Smooth muscle cell (in vitro differentiated cells): ENCODE measurements around the gene PKLR. TPM values are rescaled to one million over a fixed set of nuclear protein-coding genes. Genes with fewer than 3 reads are reported as not detected.
A peak's percentile ranks its signal among the peaks of the same experiment; 100 is the strongest.
"Not testable (repeated sequence)": the region's sequence is repeated elsewhere in the genome, so short reads cannot be mapped to it uniquely, and the experiment has no call there.

Experiments used
- DNase-seq: peaks from one replicate; lab custom pipeline; 2025; ENCODE audit not compliant: unreplicated experiment; lab: John Stamatoyannopoulos, UW
- H2AFZ ChIP-seq: fragments of 200-600 bp; sonication (generic); 2 replicates; pipeline ENCODE4 v1.6.0; 2016; ENCODE audit warnings: antibody characterized with exemption, low read depth, mild to moderate bottlenecking
- H3F3A ChIP-seq: fragments of 200-600 bp; sonication (generic); 2 replicates; pipeline ENCODE4 v1.6.0; 2017; ENCODE audit warnings: antibody characterized with exemption, low read depth
- H3K27ac ChIP-seq: fragments of 200-600 bp; sonication (generic); 2 replicates; pipeline ENCODE4 v1.5.1; 2016; ENCODE audit warnings: low read depth, mild to moderate bottlenecking
- H3K27me3 ChIP-seq: fragments of 200-600 bp; sonication (generic); 2 replicates; pipeline ENCODE4 v1.6.1; 2016; ENCODE audit warnings: low read depth, mild to moderate bottlenecking
- H3K36me3 ChIP-seq: fragments of 200-600 bp; sonication (generic); 2 replicates; pipeline ENCODE4 v1.5.1; 2016; ENCODE audit warnings: low read depth
- H3K4me1 ChIP-seq: fragments of 200-600 bp; sonication (generic); 2 replicates; pipeline ENCODE4 v1.5.1; 2016; ENCODE audit warnings: low read depth
- H3K4me2 ChIP-seq: fragments of 200-600 bp; sonication (generic); 2 replicates; pipeline ENCODE4 v1.6.0; 2016; ENCODE audit warnings: mild to moderate bottlenecking
- H3K4me3 ChIP-seq: fragments of 200-600 bp; sonication (generic); 2 replicates; pipeline ENCODE4 v1.5.1; 2016; ENCODE audit warnings: mild to moderate bottlenecking
- H3K79me2 ChIP-seq: fragments of 200-600 bp; sonication (generic); 2 replicates; pipeline ENCODE4 v1.6.0; 2016; ENCODE audit warnings: low read depth, mild to moderate bottlenecking
- H3K9ac ChIP-seq: fragments of 200-600 bp; sonication (generic); 2 replicates; pipeline ENCODE4 v1.6.0; 2016; ENCODE audit warnings: low read depth
- H3K9me3 ChIP-seq: fragments of 200-600 bp; sonication (generic); replicated peaks from 2 replicates; pipeline ENCODE4 v1.5.1; 2016; ENCODE audit warnings: low read depth
- H4K20me1 ChIP-seq: fragments of 200-600 bp; sonication (generic); 2 replicates; pipeline ENCODE4 v1.6.0; 2016; ENCODE audit warnings: low read depth
- CTCF ChIP-seq: fragments of 200-600 bp; sonication (generic); IDR thresholded peaks from 2 replicates; pipeline ENCODE4 v1.5.1; 2017; ENCODE audit warnings: borderline replicate concordance, mild to moderate bottlenecking, antibody characterized with exemption; ENCODE audit not compliant: insufficient read depth, poor library complexity, severe bottlenecking
- WGBS: methylation state at CpG from one replicate; pipeline ENCODE4 v1.1.7; 2016; ENCODE audit warnings: low lambda C conversion rate; 5-methylcytosine and 5-hydroxymethylcytosine counted together
- polyA plus RNA-seq: library from polyadenylated mRNA; unstranded; fragments of >200 nt; fragmentation: Nextera tagmentation; extraction: Ambion mirVana; gene quantifications from 2 replicates; pipeline ENCODE4 v1.2.1, GENCODE V29; 2016
- total RNA-seq: library from RNA; depleted of rRNA; stranded (reverse); fragments of >200 nt; gene quantifications from 2 replicates; pipeline ENCODE4 v1.2.3, GENCODE V29; 2014

PKLR gene
- total and polyA plus RNA-seq, 2 experiments from 2014 or later: not detected

DNA sequence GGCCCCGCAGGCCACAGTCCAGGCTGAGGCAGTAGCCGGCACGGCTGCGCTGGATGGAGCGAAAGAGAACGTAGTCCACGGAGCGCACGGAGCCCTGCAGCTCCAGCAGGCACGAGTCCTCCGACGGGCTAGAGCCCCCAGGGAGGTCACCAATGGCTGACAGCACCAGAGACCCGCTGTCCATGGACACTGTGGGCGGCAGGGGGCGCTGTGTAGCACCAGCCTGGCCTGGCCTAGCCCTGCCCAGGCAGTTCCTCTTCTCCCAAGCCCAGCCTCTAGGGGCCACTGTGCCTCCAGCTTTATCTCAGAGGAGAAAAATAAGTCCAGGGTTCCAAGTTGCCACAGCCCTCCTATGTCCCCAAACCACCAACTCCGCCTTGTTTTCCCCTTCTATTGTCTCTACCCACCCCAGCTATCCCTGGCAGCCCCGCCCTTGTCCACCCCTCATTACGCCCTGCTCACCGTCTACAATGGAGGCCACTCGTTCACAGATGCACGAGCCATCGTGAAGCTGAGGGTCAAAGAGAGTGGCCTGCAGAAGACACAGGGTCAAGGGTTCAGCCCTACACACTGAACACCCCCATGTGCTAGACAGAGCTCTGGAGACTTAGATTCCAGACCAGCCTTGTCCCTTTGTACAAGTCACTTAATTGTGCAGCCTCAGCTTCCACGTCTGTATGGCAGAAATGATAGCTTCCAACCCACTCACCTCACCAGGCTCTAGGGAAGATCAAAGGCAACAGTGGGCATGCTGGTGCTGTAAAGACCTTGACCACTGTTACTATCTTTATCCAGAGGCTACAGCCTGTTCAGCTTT lies 50.4 kb downstream of the PKLR start:
- Histone ChIP-seq H3K9me3 (no peaks in the 10 kb centered on the region), H3K4me3 (no peak overlapping the region), H3K4me2 (peak overlapping the region; percentile 63), H3K27me3 (no peaks in the 10 kb centered on the region), H3K79me2 (peaks cover 8% of the 10 kb centered on the region), H4K20me1 (no peaks in the 10 kb centered on the region), H3K9ac (no peak overlapping the region), H3K4me1 (peaks cover 22% of the 10 kb centered on the region), H3F3A (peaks cover 2% of the 10 kb centered on the region), H3K36me3 (no peaks in the 10 kb centered on the region), H3K27ac (no peak overlapping the region), H2AFZ (no peak overlapping the region)
- WGBS: 22% methylated on average over 23 of the region's 23 CpGs
- TF ChIP-seq CTCF: peak; percentile 98
- peak; percentile 79 for DNase-seq

DNA sequence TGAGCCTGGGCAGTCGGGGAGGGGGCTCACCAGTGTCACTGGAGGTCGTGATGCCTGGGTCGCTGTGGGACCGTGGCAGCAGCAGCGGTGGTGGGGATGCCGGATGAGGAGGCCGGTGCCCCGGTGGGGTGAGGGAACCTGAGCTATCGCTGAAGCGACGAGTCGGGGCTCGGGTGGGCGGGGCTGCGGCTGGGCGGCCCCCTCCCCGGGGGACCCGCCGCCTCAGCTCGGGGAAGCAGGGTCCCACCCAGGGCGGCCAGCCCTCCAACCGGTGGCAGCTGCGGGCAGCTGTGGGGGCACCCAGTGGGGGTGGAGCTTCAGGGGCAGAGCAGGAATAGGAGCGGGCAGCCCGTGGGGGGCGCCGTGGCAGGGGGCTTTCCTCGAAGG lies 51.0 kb downstream of the PKLR start:
- no peak overlapping the region for H3K27ac ChIP-seq
- 44% methylated on average over 12 of the region's 28 CpGs for WGBS
- DNase-seq: no peak
- H3K4me1 ChIP-seq: peaks cover 20% of the 10 kb centered on the region
- no peaks in the 10 kb centered on the region for H3K36me3 ChIP-seq
- H2AFZ ChIP-seq: no peak overlapping the region
- no peaks in the 10 kb centered on the region for H3K27me3 ChIP-seq
- peak overlapping the region; percentile 63 for H3K4me2 ChIP-seq
- peaks cover under 1% of the 10 kb centered on the region for H3F3A ChIP-seq
- H3K4me3 ChIP-seq: no peak overlapping the region
- H3K9ac ChIP-seq: no peak overlapping the region
- no peak for TF ChIP-seq CTCF
- peaks cover 8% of the 10 kb centered on the region for H3K79me2 ChIP-seq
- no peaks in the 10 kb centered on the region for H3K9me3 ChIP-seq
- H4K20me1 ChIP-seq: no peaks in the 10 kb centered on the region

DNA sequence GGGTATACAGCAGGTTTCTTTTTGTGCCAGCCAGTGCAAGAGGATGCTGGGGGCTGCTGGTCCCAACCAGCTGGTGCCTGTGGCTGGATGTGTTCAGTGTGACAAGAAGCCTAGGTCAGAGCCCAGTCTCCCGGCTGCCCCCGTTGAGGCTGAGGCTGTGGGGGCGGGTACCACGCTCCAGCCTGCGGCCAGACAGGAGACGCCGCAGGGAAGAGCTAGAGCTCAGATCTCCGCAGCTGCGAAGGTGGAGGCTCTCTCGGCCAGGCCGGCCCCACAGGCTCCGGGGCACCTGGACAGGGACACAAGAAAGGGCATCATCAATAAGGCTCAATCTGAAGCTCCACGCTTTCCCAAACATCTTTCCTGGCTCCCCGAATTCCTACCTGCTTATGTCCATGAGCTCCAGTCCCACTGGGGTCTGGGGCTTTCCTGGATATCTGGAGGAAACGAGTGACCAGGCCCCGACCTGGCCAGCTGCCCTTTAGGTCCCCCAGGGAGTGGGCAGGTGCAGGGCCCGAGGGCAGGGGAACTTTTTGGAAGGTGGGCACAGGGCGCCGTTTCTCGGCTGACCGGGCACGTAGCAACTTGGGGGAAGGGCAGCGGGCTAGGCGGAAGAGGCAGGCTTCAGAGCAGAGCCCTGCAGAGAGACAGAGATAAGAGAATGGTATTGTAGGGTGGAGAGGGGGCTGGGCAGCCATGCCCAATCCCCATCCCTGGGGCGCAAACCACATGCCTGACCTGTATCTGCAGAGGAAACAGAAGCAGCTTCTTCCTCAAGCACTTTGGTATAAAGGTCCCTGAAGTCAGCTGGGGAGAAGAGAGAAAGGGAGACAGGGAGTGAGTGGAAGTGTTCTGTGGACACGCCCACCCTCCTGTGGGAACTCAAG lies 53.3 kb downstream of the PKLR start:
- DNase-seq: no peak
- 97% methylated on average over 26 of the region's 26 CpGs for WGBS
- H3K4me2 ChIP-seq: no peak overlapping the region
- no peak overlapping the region for H3K27ac ChIP-seq
- no peaks in the 10 kb centered on the region for H3K27me3 ChIP-seq
- peaks cover 12% of the 10 kb centered on the region for H3F3A ChIP-seq
- no peaks in the 10 kb centered on the region for H3K36me3 ChIP-seq
- H2AFZ ChIP-seq: no peak overlapping the region
- no peak for TF ChIP-seq CTCF
- no peak overlapping the region for H3K9ac ChIP-seq
- H4K20me1 ChIP-seq: no peaks in the 10 kb centered on the region
- no peaks in the 10 kb centered on the region for H3K79me2 ChIP-seq
- H3K4me3 ChIP-seq: no peak overlapping the region
- H3K9me3 ChIP-seq: no peaks in the 10 kb centered on the region
- H3K4me1 ChIP-seq: no peaks in the 10 kb centered on the region

DNA sequence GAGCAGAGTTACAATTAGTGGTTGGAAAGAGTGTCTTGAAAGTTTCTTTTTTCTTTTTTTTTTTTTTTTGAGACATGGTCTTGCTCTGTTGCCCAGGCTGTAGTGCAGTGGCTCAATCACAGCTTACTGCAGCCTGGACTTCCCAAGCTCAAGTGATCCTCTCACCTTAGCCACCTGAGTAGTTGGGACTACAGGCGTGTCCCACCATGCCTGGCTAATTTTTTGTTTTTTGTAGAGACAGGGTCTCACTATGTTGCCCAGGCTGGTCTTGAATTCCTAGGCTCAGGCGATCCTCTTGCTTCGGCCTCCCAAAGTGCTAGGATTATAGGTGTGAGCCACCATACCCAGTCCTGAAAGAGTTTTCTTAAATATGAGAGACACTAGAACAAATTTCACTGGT lies 54.4 kb downstream of the PKLR start:
- WGBS: 94% methylated on average over 3 of the region's 3 CpGs
- H3K27me3 ChIP-seq, DNase-seq, H3K27ac ChIP-seq, H3K4me3 ChIP-seq, H3K9ac ChIP-seq, H3K4me2 ChIP-seq, H3K79me2 ChIP-seq, H3K36me3 ChIP-seq, H3K9me3 ChIP-seq, H3K4me1 ChIP-seq, H2AFZ ChIP-seq, H4K20me1 ChIP-seq: not testable (repeated sequence)
- peaks cover 12% of the 10 kb centered on the region for H3F3A ChIP-seq
